Testis (tissue), 2 donors: ENCODE measurements around the gene SCN9A.

ENCODE experiments used
- POLR2A ChIP-seq: fragments of 450-650 bp; IDR thresholded peaks from one replicate; pipeline ENCODE4 v1.6.1; 2017; ENCODE audit warnings: antibody characterized with exemption, mild to moderate bottlenecking, moderate library complexity
- TF ChIP-seq, protein P1 (sequence below), 3 experiments: fragments of 450-650 bp in 2 of 3; fragments of 200-600 bp in 1 of 3; sonication (generic) in 1 of 3; IDR thresholded peaks; one replicate each; pipeline ENCODE4 v1.5.1; 2016 to 2019; ENCODE audit warnings: antibody characterized with exemption in 3 of 3, mild to moderate bottlenecking in 2 of 3, moderate library complexity in 1 of 3

DNA sequence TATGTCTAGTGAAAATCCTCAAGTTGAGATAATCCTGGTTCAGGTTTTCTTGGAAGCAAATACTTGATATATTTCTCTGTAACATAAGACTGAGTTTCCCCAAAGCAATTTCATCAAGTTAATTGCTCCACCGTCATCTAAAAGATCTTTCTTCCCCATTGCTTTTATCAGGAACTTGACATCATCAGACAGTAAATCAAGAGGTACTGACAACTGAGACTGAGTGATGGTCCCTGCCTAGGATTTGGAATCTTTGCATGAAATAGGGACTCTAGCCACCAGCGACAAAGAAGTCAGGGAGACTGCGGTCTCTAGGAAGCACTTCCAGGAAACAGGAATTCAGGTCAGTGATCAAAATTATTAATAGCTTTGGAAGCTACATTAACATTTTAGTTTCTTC lies 204.5 kb downstream of the SCN9A start:
- TF ChIP-seq, protein P1, sequence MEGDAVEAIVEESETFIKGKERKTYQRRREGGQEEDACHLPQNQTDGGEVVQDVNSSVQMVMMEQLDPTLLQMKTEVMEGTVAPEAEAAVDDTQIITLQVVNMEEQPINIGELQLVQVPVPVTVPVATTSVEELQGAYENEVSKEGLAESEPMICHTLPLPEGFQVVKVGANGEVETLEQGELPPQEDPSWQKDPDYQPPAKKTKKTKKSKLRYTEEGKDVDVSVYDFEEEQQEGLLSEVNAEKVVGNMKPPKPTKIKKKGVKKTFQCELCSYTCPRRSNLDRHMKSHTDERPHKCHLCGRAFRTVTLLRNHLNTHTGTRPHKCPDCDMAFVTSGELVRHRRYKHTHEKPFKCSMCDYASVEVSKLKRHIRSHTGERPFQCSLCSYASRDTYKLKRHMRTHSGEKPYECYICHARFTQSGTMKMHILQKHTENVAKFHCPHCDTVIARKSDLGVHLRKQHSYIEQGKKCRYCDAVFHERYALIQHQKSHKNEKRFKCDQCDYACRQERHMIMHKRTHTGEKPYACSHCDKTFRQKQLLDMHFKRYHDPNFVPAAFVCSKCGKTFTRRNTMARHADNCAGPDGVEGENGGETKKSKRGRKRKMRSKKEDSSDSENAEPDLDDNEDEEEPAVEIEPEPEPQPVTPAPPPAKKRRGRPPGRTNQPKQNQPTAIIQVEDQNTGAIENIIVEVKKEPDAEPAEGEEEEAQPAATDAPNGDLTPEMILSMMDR (IDR thresholded peaks at IDR 0.05): no peak
- TF ChIP-seq POLR2A: no peak
